ENCODE results near the gene SHC4. TPM values are rescaled to one million over a fixed set of nuclear protein-coding genes. Genes with fewer than 3 reads are reported as not detected.
A peak's percentile ranks its signal among the peaks of the same experiment; 100 is the strongest.

The SHC4 gene
- total RNA-seq, 4 donors from 2014 or later = 0.63 to 4.7 (median 1.6) TPM

DNA sequence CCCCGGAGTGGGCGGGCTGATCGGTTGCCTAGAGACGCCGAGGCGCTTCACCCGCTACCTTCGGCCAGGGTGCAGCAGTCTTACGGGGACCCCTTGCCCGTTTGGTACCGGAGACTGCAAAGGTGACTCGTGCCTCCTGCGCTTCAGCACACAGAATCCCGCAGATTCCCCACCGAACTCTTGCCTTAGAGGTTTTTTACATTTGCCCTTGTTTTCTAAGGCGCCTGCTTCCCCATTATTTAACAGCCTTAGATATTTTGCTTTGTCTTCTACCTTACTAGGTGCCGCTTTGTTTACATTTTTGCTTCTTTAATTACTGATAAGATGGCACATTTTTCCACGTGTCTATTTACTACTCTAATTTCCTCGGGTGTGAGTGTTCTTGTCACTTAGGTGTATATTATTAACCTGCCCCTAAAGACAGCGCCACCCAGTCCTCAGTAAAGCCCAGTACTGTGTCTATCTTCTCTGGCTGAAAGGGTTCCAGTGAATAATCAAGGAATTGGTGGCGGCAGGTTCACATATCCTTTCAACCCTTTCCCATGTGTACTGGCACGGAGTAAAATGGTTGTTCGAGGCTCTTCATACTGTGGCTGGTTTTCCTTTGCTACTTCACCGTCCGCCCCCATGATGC lies 152.3 kb downstream of the SHC4 start:
- no peak for TF ChIP-seq POLR2A (IDR thresholded peaks at IDR 0.05)
- TF ChIP-seq, protein P1, sequence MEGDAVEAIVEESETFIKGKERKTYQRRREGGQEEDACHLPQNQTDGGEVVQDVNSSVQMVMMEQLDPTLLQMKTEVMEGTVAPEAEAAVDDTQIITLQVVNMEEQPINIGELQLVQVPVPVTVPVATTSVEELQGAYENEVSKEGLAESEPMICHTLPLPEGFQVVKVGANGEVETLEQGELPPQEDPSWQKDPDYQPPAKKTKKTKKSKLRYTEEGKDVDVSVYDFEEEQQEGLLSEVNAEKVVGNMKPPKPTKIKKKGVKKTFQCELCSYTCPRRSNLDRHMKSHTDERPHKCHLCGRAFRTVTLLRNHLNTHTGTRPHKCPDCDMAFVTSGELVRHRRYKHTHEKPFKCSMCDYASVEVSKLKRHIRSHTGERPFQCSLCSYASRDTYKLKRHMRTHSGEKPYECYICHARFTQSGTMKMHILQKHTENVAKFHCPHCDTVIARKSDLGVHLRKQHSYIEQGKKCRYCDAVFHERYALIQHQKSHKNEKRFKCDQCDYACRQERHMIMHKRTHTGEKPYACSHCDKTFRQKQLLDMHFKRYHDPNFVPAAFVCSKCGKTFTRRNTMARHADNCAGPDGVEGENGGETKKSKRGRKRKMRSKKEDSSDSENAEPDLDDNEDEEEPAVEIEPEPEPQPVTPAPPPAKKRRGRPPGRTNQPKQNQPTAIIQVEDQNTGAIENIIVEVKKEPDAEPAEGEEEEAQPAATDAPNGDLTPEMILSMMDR (IDR thresholded peaks at IDR 0.05) = no peak
- H3K4me3 ChIP-seq (ENCODE audit: low read depth, poor library complexity, severe bottlenecking) = peak overlapping the region; percentile 42
- DNase-seq (ENCODE audit: low spot score in 2 of 2) = no peak
- intact Hi-C loops (cut with DNase I; ENCODE audit: low total_unique reads) = no loop called here
- WGBS, 2 donors = 10 to 12% methylated on average over 25 of the region's 25 CpGs

DNA sequence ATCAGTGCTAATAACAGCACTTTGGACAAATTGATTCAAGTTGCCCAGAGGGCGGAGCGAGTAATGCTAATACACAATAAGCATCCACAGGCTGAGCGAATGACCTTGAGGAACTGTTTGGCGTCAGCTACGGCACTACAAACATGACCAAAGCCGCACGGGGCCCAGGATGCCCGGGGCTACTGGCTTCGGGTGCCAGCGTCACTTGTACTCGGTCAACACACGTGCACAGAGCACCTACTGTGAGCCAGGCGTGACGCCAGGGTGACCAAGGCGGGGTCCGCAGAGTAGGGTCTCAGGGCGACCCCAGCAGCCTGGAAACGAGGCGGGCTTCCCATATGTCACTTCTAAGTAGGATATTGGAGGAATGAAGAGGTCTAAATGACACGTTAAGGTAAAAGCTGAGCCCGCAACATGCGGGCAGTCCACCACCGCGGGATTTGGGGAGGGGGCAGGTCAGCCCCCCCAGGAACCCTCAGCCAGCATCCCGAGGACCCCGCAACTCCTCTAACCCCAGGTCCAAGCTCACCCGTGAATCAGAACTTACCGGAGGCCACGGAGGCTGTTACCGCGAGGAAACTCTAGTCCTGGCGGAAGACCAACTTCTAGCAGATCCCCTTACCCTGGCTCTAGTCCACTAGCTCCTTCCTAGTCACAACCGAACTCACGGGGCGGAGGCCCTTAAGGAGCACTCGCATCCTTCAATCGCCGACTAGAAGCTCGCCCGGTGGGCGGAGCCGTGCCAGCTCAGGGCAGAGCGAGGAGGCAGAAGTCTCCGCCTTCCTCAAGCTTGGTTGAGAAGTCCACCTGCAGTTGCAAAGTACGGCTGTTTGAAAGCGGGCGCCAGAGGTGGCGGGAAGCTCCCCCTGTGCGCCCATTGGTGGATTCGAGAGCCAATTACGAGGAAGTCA lies 153.1 kb downstream of the SHC4 start, which contains the start of gene CEP152:
CEP152 (minus strand) TSS at position 656 of the 911 bp plus-strand sequence. CDS start 5,420 bp downstream, outside the sequence.
- H3K4me3 ChIP-seq (ENCODE audit: low read depth, poor library complexity, severe bottlenecking) = peak within 1 kb of the TSS; percentile 67
- TF ChIP-seq POLR2A (IDR thresholded peaks at IDR 0.05) = no peak
- TF ChIP-seq, protein P1 (IDR thresholded peaks at IDR 0.05) = no peak
- 0 to 1% methylated on average over 32 to 42 of the region's 51 CpGs for WGBS, 2 donors
- DNase-seq (ENCODE audit: low spot score in 2 of 2) = peak; percentile 97 to 99
- intact Hi-C loops (cut with DNase I; ENCODE audit: low total_unique reads) = no loop called here

DNA sequence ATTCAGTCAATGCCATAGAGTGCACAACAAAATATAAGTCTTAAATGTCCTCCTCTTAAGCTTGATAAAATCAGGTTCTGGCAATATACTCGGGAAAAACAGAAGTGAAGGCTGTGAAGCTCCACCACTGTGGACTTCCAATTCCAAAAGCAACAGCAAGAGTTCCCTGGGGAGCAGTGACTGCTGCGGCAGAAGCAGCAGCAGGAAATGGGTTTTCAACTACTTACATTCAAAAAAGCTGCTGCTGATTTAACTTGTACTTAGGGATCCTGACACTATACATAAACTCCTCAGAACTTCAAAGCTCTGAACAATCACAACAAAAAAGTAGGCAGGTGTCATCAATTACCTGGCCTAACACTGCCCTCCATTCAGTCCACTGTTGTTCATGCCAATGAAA lies 157.6 kb downstream of the SHC4 start:
- DNase-seq (ENCODE audit: low spot score in 2 of 2) = no peak
- TF ChIP-seq, protein P1 (IDR thresholded peaks at IDR 0.05) = no peak
- no peak for TF ChIP-seq POLR2A (IDR thresholded peaks at IDR 0.05)
- no peak overlapping the region for H3K4me3 ChIP-seq (ENCODE audit: low read depth, poor library complexity, severe bottlenecking)
- WGBS, 2 donors = 45 to 60% methylated on average over 2 of the region's 2 CpGs
- intact Hi-C loops (cut with DNase I; ENCODE audit: low total_unique reads) = loop anchor here (10.0 kb wide), 1 partner anchor 451 kb away; no protein-coding TSS in a partner anchor

DNA sequence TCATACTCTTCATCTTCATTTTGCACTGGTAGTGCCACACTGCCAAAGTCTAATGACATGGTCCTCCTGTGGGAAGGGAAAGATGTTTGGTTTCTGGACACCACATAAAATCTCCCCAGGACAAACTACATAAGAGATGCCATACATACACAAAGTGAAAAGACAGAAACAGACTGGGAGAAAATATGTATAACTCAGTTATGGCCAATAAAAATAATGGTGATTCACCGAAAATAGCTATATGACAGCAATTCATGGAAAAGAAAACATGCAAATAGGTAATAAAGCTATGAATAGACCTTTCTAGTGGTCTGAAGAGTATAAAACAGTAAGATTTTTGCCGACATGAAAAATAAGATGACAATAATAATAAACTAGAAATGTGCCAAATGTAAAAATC lies 158.1 kb downstream of the SHC4 start:
- WGBS, 2 donors = 43 to 44% methylated on average over 2 of the region's 2 CpGs
- TF ChIP-seq, protein P1 (IDR thresholded peaks at IDR 0.05) = no peak
- no peak for TF ChIP-seq POLR2A (IDR thresholded peaks at IDR 0.05)
- intact Hi-C loops (cut with DNase I; ENCODE audit: low total_unique reads) = loop anchor here (10.0 kb wide), 1 partner anchor 451 kb away; no protein-coding TSS in a partner anchor
- DNase-seq (ENCODE audit: low spot score in 2 of 2) = no peak
- no peak overlapping the region for H3K4me3 ChIP-seq (ENCODE audit: low read depth, poor library complexity, severe bottlenecking)

DNA sequence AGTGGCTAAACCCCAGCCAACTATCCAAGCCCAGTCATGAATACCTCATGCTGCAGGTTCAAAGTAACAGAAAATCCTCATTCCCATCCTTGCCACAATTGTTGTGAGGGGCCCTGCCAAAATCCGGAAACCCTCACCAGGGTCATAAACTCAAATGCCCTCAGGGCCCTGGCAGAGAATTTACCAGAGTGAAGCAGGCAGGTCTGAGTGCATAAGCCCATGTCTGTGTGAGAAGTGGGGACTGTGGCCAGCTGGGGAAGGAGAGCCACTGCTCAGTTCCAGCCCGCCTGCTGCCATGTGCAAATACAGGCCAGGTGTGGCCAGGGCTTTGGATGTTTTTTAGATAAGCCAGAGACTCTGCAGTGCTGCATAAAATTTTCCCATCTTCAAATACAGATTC lies 159.8 kb downstream of the SHC4 start:
- intact Hi-C loops (cut with DNase I; ENCODE audit: low total_unique reads) = loop anchor here (10.0 kb wide), 1 partner anchor 449 kb away; no protein-coding TSS in a partner anchor
- TF ChIP-seq POLR2A (IDR thresholded peaks at IDR 0.05) = no peak
- TF ChIP-seq, protein P1 (IDR thresholded peaks at IDR 0.05) = no peak

More for the DNA sequence above, 159.8 kb downstream of the SHC4 start:
- 79 to 86% methylated on average over 2 of the region's 2 CpGs for WGBS, 2 donors
- DNase-seq (ENCODE audit: low spot score in 2 of 2) = no peak
- H3K4me3 ChIP-seq (ENCODE audit: low read depth, poor library complexity, severe bottlenecking) = no peak overlapping the region

All from lower leg skin (tissue), 4 donors.